Activated CD8-positive, alpha-beta memory T cell treated with anti-CD3 and anti-CD28 coated beads, Interleukin-2, amount 50 U/mL, for 1 hour (primary cell): ENCODE data around the gene KRTAP5-10.
"Not testable (repeated sequence)": the region's sequence is repeated elsewhere in the genome, so short reads cannot be mapped to it uniquely, and the experiment has no call there.

ENCODE experiments used
- DNase-seq: peaks from one replicate; pipeline ENCODE4 v3.0.0-alpha.2; 2020; ENCODE audit errors: extremely low read depth

KRTAP5-10 gene

DNA sequence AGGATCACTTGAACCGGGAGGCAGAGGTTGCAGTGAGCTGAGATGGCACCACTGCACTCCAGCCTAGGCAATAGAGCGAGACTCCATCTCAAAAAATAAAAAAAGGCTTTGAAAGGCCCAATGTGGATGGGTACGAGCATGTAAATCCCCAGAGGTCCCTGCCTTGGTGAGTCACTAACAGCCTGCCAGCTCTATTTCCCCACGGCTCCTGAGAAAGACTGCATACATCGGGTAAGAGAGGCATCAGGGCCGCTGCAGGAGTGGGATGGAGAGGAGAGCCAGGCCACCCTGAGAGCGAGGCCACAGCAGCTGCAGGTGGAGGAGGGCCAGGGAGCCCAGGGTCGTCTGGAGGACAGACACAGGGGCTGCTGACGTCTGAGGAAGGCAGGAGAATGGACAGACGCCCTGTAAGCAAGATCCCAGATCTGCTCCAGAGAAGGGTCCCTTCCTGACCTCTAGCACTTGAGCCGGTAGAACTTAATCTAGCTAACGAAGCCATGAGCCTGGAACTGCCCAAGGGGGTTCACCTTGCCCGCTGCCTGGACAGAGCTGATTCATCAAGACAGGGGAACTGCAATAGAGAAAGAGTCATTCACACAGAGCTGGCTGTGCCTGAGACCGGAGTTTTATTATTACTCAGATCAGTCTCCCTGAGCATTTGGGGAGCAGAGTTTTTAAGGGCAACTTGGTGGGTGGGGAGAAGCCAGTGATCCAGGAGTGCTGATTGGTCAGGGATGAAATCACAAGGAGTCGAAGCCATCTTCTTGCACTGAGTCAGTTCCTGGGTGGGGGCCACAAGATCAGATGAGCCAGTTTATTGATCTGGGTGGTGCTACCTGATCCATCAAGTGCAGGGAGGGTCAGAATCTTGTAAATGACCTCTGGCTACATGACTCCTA lies 22.2 kb upstream of the KRTAP5-10 start:
- no peak for DNase-seq

DNA sequence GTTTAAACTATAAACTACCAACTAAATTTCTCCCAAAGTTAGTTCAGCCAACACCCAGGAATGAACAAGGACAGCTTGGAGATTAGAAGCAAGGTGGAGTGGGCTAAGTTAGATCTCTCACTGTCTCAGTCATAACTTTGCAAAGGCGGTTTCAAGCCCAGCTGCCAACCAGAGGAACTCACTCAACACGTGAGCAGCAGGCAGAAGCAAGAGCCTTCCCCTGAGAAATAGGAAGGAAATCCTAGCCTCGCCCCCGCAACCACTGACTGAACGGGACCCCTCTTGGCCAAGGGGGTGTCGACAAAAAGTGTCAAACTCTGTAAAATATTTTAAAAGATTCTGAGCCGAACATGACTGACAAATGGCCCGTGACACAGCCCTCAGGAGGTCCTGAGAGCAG lies 21.5 kb upstream of the KRTAP5-10 start:
- DNase-seq, result no peak

DNA sequence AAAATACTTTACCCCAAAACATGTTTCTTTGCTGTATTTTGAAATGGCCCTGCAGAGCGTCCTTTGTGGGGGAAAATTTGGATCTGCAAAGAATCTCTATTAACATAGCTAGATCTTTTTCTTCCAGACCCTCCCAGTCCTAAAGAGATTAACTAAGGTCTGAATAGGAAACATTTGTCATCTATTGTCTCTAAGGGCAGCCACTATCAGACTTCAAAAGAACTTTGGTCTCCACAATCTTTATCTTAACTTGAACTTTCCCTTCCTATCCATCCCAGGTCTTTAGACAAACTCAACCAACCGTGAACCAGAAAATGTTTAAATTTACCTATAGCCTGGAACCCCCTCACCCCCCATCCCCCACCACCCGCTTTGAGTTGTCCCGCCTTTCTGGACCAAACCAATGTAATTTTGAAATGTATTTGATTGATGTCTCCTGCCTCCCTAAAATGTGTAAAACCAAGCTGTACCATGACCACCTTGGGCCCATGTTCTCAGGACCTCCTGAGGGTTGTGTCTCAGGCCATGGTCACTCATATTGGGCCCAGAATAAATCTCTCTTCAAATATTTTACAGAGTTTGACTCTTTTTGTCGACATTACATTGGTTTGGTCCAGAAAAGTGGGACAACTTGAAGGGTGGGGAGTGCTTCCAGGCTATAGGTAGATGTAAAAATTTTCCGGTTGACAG lies 20.7 kb upstream of the KRTAP5-10 start:
- DNase-seq, result no peak

GRCh38 chr11:71545405-71545966 lies 19.9 kb upstream of the KRTAP5-10 start:
- DNase-seq, result no peak

DNA sequence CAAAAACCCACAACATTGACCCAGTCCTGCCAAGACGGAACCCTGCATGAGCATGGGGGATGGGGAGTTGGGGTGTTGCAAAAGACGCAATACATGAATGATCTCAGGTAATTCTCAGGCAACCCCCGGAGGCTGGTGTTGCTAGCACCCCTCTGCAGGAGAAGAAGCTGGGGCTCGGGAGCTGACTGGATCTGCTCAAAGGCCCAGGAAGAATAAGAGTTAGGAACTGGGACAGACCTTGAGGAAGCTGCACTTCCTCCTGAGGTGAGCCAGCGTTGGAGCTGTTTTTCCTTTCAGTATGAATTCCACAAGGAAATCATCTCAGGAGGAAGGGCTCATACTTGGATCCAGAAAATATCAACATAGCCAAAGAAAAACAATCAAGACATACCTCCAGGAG lies 17.2 kb upstream of the KRTAP5-10 start, which contains the start of gene KRTAP5-9:
KRTAP5-9 (plus strand) TSS at position 301 of the 400 bp plus-strand sequence. CDS start 238 bp downstream, outside the sequence.
- DNase-seq, result no peak

- no peak for DNase-seq
Observed at GRCh38 chr11:71548716-71549151, 16.6 kb upstream of the KRTAP5-10 start.

DNA sequence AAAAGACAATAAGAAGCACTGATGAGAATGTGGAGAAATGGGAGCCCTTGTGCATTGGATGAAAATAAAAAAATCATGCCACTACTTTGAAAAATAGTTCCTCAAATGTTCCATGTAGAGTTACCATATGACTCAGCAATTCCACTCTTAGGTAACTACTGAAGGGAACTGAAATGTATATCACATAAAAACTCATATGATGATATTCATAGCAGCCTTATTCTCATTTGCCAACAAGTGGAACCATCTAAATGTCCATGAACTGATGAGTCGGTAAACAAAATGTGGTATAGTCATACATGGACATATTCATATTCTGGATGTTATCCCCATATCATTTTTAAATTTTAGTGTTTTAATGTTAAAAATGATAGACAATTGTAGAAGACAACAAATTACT lies 13.7 kb upstream of the KRTAP5-10 start:
- DNase-seq, result no peak

GRCh38 chr11:71554996-71555395 lies 10.4 kb upstream of the KRTAP5-10 start:
- no peak for DNase-seq

GRCh38 chr11:71555508-71555907 lies 9.9 kb upstream of the KRTAP5-10 start:
- no peak for DNase-seq

DNA sequence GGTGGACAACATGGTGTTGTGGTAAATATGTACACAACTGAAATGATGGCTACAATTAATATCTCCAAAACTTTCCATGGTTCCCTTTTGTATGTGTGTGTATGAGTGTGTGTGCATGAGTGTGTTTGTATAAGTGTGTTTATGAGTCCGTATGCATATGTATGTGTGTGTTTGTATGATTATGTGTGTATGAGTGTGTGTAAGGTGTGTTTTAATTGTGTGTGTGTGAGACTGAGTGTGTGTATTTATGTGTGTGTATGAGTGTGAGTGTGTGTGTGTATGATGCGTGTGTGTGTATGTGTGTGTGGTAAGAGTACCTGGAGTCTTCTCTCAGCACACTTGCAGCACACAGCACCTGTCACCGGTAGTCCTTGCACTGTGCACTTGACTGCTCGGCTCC lies 9.3 kb upstream of the KRTAP5-10 start:
- no peak for DNase-seq

GRCh38 chr11:71557257-71557656 lies 8.1 kb upstream of the KRTAP5-10 start:
- DNase-seq, result no peak

GRCh38 chr11:71558996-71559395 lies 6.4 kb upstream of the KRTAP5-10 start:
- no peak for DNase-seq

DNA sequence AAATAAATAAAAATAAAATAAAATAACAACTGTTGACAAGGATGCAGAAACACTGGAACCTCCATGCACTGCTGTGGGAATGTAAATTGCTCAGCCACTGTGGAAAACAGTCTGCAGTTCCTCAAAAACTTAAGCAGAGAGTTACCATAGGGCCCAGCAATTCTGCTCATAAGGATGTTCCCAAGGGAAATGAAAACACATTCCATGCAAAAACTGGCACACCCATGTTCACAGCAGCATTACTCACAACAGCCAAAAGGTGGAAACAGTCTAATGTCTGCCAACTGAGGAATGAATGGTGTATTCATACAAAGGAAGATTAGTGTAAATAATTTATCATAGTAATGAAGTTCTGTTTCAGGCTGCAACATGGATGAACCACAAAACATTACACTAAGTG lies 3.2 kb upstream of the KRTAP5-10 start:
- DNase-seq, result no peak

- DNase-seq, result no peak
Observed at GRCh38 chr11:71563406-71563805, 2.0 kb upstream of the KRTAP5-10 start.

DNA sequence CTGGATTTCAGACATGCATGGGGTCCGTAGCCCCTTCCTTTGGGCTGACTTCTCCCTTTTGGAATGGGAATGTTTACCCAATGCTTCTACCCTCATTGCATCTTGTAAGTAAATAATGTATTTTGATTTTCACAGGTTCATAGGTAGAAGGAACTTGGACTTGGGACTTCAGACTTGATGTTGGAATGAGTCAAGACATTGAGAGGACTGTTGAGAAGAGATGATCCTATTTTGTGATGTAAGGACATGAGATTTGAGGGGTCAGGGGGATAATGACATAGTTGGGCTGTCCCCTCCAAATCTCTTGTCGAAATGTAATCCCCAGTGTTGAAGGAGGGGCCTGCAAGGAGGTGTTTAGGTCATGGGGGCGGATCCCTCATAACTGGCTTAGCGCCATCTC lies 933 bp upstream of the KRTAP5-10 start:
- DNase-seq, result no peak

- DNase-seq, result no peak
Observed at GRCh38 chr11:71566081-71566620, 788 bp downstream of the KRTAP5-10 start.

DNA sequence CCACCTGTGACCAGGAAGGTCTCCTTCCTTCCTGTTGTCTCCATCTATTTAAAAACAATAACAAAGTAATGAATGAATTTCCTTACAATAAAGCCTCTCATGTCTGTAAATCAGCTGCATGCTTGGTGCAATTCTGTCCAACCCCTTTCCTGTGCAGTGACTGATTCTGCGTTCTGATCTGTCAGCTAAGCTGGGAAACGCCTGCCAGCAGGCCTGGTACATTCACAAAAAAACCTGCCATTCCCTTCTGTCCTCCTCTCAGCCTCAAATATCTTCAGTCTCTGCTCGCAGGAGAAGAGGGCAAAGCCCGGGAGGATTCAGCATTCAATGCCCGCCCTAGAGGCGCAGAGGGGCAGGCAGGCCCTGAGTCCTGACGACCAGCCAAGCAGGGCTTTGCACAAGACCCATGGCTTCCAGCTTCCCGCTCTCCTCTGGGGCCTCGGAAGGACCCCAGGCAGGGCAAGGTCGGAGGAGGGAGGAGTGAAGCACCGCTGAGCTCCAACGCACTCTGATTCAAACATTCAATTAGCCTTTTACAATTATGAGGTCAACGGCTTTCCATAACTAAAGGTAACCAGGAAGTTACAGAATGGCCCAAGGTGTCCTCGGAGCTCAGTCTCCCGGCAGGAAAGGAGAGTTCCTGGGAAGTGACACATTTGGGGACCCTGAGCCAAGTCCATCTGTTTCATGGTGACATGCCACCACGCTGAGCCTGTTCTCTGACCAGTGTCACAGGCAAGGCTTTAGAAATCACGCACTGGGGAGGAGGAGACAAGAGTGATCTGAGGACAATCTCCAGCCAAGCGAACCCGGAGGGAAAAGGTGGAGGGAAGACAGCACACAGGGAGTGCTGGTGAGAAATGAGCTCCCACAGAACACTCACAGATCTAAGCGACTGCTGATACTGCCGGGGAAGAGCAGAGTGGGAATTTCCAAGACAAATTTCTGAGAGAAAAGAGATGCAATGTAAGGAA lies 1.6 kb downstream of the KRTAP5-10 start:
- not testable (repeated sequence) for DNase-seq

- DNase-seq, result not testable (repeated sequence)
Observed at GRCh38 chr11:71567633-71568032, 2.3 kb downstream of the KRTAP5-10 start.

GRCh38 chr11:71568704-71569349 lies 3.5 kb downstream of the KRTAP5-10 start:
- DNase-seq, result no peak

- not testable (repeated sequence) for DNase-seq
Observed at GRCh38 chr11:71571101-71571850, 5.9 kb downstream of the KRTAP5-10 start.
